Measurements from ENCODE around the gene FAM163B.

FAM163B gene

DNA sequence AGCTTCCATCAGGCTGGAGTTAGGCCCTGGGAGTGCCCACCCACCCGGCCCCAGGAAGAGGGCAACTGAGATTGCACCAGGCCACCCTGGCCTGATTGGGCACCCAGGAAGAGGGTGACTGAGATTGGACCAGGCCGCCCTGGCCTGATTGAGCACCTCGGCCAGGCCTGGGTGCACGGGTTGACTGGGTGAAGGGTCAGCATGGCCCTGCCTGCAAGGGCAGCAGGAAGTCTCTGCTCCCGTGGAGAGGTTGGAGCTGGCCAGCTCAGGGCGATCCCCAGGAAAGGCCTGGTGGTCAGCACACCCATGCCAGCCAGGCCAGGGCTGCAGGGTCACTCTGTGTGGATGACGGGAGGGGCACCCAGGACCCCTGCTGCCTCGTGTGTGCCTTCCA lies 62.9 kb downstream of the FAM163B start:
- H3K27ac ChIP-seq: no peak overlapping the region

DNA sequence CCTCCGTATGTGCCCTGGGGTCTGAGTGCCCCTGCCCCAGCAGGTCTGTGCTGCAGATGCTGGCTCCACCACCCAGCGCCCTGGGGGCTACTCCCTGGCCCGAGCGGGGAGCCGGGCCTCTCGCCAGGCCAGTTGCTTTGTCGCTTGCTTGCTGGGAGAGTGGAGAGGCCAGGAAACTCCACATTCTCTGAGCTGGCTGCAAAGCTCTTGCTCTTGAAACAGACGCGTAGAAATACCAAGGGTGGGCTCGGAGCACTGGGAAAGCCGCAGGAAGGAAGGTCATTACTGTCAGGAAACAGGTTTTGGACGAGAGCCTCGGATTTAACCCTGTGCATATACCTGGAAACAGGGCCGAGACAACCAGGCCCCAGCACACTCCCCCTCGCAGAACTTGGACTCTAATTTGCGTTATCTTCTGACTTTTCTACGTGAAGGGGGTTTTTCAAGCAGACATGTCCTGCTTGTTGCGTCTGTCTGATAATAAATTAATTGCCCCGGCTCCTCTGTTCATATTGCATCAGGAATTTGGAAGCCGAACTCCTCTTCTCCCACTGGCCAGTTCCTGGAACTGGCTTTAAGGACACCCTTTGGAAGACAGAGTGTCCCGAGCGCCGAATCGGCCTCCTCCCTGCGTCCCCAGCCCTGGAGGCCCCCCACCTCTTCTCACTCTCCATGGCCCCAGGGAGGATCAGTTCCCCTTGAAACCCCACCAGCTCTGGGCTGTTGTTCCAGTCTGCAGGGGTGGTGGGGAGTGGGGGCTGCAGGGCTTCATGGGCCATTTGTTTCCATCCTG lies 63.5 kb downstream of the FAM163B start:
- Histone ChIP-seq H3K4me3 (no peak overlapping the region), H3K4me1 (no peaks in the 10 kb centered on the region), H3K36me3 (no peaks in the 10 kb centered on the region), H3K9me3 (no peaks in the 10 kb centered on the region), H3K27ac (no peak overlapping the region), H3K27me3 (no peaks in the 10 kb centered on the region)
- intact Hi-C loops (cut with DNase I; ENCODE audit: low total_unique reads): no loop called here
- no peak for DNase-seq
- TF ChIP-seq, protein P1, sequence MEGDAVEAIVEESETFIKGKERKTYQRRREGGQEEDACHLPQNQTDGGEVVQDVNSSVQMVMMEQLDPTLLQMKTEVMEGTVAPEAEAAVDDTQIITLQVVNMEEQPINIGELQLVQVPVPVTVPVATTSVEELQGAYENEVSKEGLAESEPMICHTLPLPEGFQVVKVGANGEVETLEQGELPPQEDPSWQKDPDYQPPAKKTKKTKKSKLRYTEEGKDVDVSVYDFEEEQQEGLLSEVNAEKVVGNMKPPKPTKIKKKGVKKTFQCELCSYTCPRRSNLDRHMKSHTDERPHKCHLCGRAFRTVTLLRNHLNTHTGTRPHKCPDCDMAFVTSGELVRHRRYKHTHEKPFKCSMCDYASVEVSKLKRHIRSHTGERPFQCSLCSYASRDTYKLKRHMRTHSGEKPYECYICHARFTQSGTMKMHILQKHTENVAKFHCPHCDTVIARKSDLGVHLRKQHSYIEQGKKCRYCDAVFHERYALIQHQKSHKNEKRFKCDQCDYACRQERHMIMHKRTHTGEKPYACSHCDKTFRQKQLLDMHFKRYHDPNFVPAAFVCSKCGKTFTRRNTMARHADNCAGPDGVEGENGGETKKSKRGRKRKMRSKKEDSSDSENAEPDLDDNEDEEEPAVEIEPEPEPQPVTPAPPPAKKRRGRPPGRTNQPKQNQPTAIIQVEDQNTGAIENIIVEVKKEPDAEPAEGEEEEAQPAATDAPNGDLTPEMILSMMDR (IDR thresholded peaks at IDR 0.05): no peak

More for the DNA sequence above, 62.9 kb downstream of the FAM163B start:
- Histone ChIP-seq H3K9me3 (no peaks in the 10 kb centered on the region), H3K36me3 (no peaks in the 10 kb centered on the region), H3K27me3 (no peaks in the 10 kb centered on the region), H3K4me3 (no peak overlapping the region), H3K4me1 (no peaks in the 10 kb centered on the region)
- TF ChIP-seq, protein P1 (IDR thresholded peaks at IDR 0.05): no peak
- intact Hi-C loops (cut with DNase I; ENCODE audit: low total_unique reads): no loop called here
- no peak for DNase-seq

DNA sequence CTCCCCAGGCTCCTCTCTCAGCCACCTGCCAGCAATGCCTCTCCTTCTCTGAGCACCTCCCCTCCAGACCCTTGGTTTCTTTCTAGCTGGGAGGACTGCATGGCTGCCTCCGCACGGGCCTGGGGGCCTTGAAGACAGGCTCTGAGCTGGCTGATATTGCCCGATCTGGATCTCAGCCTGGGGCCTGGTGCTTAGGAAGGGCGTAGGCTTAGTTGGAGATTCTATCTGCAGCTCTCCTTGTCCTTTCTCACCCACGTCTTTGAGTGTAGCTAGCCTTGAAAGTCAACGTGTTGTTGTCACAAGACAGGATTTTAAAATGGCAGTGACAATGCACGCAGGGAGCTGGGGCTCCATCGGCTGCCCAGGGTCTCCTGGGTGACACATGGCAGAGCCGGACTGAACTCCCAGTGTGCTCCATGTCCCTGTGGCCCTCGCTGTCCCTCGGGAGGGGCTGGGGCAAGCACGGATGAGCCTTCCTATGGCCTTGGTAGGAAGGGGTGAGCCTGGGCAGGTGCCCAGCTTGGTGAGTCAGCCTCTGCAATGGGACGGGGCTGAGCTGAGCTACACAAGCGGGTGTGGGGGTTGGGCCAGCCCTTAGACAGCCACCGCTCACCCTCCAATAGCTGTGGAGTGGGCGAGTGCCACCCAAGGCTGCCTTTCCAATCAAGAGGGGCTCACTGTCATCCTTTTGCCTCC lies 65.3 kb downstream of the FAM163B start:
- Histone ChIP-seq H3K4me1 (peaks cover 0 to 10% (median 0%) of the 10 kb centered on the region in 4 donors), H3K27ac (no peak overlapping the region)

DNA sequence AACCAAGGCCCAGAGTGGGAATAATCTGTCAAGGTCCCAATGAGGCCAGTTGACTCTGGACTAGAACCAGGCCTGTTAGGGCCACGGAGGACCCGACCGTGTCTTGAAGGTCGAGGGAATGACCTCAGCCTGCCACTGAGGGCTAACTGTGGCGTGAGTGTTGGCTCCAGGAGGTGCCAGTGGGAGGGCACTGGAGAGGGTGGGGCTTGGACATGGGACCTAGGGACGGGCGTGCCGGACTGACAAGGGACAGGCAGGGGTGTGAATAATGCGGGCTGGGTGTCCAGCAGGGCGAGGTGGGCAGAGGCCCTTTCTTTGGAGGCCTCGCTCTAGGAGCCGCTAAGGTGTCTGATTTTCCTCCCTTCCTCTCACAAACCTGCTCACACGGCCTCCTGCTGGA lies 67.2 kb downstream of the FAM163B start:
- intact Hi-C loops (cut with DNase I; ENCODE audit: low total_unique reads): no loop called here
- peaks cover 0 to 16% (median 0%) of the 10 kb centered on the region in 4 donors for H3K4me1 ChIP-seq
- TF ChIP-seq, protein P1 (IDR thresholded peaks at IDR 0.05): no peak
- no peaks in the 10 kb centered on the region for H3K36me3 ChIP-seq
- no peak overlapping the region for H3K4me3 ChIP-seq
- peaks cover 0 to 24% of the 10 kb centered on the region in 2 donors for H3K27me3 ChIP-seq
- H3K27ac ChIP-seq: no peak overlapping the region
- H3K9me3 ChIP-seq: no peaks in the 10 kb centered on the region
- no peak for DNase-seq

More for the DNA sequence above, 65.3 kb downstream of the FAM163B start:
- peaks cover 0 to 14% of the 10 kb centered on the region in 2 donors for H3K27me3 ChIP-seq
- no peak overlapping the region for H3K4me3 ChIP-seq
- no peak for DNase-seq
- H3K9me3 ChIP-seq: no peaks in the 10 kb centered on the region
- H3K36me3 ChIP-seq: no peaks in the 10 kb centered on the region
- intact Hi-C loops (cut with DNase I; ENCODE audit: low total_unique reads): no loop called here
- TF ChIP-seq, protein P1 (IDR thresholded peaks at IDR 0.05): no peak

DNA sequence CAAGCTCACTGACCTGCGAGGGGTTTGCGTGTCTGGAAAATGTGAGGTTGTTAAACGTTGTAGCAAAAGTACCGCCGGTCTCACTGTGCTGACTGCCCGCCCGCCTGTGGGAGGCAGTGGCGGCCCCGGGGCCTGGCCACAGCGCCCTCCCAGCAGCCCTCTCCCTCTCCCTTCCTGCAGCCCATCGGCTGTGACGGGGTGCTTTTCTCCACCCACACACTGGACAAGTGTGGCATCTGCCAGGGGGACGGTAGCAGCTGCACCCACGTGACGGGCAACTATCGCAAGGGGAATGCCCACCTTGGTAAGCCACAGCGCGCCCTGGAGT lies 68.5 kb downstream of the FAM163B start:
- Histone ChIP-seq H3K9me3 (no peaks in the 10 kb centered on the region), H3K4me1 (peaks cover 0 to 16% (median 0%) of the 10 kb centered on the region in 4 donors), H3K36me3 (no peaks in the 10 kb centered on the region), H3K4me3 (no peak overlapping the region), H3K27ac (no peak overlapping the region), H3K27me3 (peaks cover 0 to 38% of the 10 kb centered on the region in 2 donors)
- no peak for DNase-seq
- intact Hi-C loops (cut with DNase I; ENCODE audit: low total_unique reads): no loop called here
- TF ChIP-seq, protein P1 (IDR thresholded peaks at IDR 0.05): no peak
